HUES6 (cell line): ENCODE results near the gene RUSF1.
"Not testable (repeated sequence)": the region's sequence is repeated elsewhere in the genome, so short reads cannot be mapped to it uniquely, and the experiment has no call there.

ENCODE experiments used
- H3K27ac ChIP-seq: 2 replicates; pipeline ENCODE4 v1.7.0; 2013; ENCODE audit warnings: low read depth, mild to moderate bottlenecking, low read length, inconsistent platforms
- H3K27me3 ChIP-seq: 2 replicates; pipeline ENCODE4 v1.6.1; 2013; ENCODE audit warnings: low read length; ENCODE audit not compliant: control insufficient read depth, insufficient read depth
- H3K36me3 ChIP-seq: 2 replicates; pipeline ENCODE4 v1.6.1; 2013; ENCODE audit warnings: low read length; ENCODE audit not compliant: control insufficient read depth, insufficient read depth
- H3K4me1 ChIP-seq: 2 replicates; pipeline ENCODE4 v1.6.1; 2013; ENCODE audit warnings: low read length; ENCODE audit not compliant: control insufficient read depth, insufficient read depth
- H3K4me3 ChIP-seq: 2 replicates; pipeline ENCODE4 v1.5.1; 2013; ENCODE audit warnings: low read depth, low read length
- H3K9ac ChIP-seq: one replicate; pipeline ENCODE4 v1.6.1; 2013; ENCODE audit warnings: mild to moderate bottlenecking, low read length
- H3K9me3 ChIP-seq: 2 replicates; pipeline ENCODE4 v1.6.1; 2013; ENCODE audit warnings: low read depth, low read length; ENCODE audit not compliant: control insufficient read depth, insufficient read depth

Gene RUSF1

GRCh38 chr16:31458073-31458843 lies 49.9 kb downstream of the RUSF1 start:
- peak overlapping the region; percentile 80 for H3K4me3 ChIP-seq
- H3K27ac ChIP-seq: peak overlapping the region; percentile 99; the same call in 1 of the 2 replicates
- H3K36me3 ChIP-seq: peaks cover 10% of the 10 kb centered on the region
- H3K9me3 ChIP-seq: no peaks in the 10 kb centered on the region
- H3K9ac ChIP-seq: peak overlapping the region; percentile 95
- no peaks in the 10 kb centered on the region for H3K27me3 ChIP-seq
- peaks cover 29% of the 10 kb centered on the region for H3K4me1 ChIP-seq

GRCh38 chr16:31456988-31457360 lies 51.2 kb downstream of the RUSF1 start:
- H3K9me3 ChIP-seq: no peaks in the 10 kb centered on the region
- H3K36me3 ChIP-seq: peaks cover 3% of the 10 kb centered on the region
- no peaks in the 10 kb centered on the region for H3K27me3 ChIP-seq
- H3K27ac ChIP-seq: no peak overlapping the region
- H3K4me1 ChIP-seq: peaks cover 41% of the 10 kb centered on the region
- H3K4me3 ChIP-seq: no peak overlapping the region
- H3K9ac ChIP-seq: no peak overlapping the region

- Histone ChIP-seq H3K27ac (no peak overlapping the region), H3K36me3 (no peaks in the 10 kb centered on the region), H3K9me3 (no peaks in the 10 kb centered on the region), H3K4me3 (no peak overlapping the region), H3K9ac (no peak overlapping the region), H3K27me3 (no peaks in the 10 kb centered on the region), H3K4me1 (peaks cover 46% of the 10 kb centered on the region)
Observed at GRCh38 chr16:31455601-31456314, 52.4 kb downstream of the RUSF1 start.

GRCh38 chr16:31453255-31454204 lies 54.7 kb downstream of the RUSF1 start:
- Histone ChIP-seq H3K9ac (peak overlapping the region; percentile 4), H3K27ac (no peak overlapping the region), H3K4me3 (peak overlapping the region; percentile 1; the same call in 1 of the 2 replicates)

GRCh38 chr16:31452631-31453106 lies 55.5 kb downstream of the RUSF1 start:
- Histone ChIP-seq H3K9ac (no peak overlapping the region), H3K27ac (no peak overlapping the region), H3K36me3 (no peaks in the 10 kb centered on the region), H3K9me3 (no peaks in the 10 kb centered on the region), H3K27me3 (no peaks in the 10 kb centered on the region), H3K4me3 (no peak overlapping the region), H3K4me1 (peaks cover 39% of the 10 kb centered on the region)

More at GRCh38 chr16:31453255-31454204, 54.7 kb downstream of the RUSF1 start:
- Histone ChIP-seq H3K4me1 (peaks cover 46% of the 10 kb centered on the region), H3K36me3 (no peaks in the 10 kb centered on the region), H3K9me3 (no peaks in the 10 kb centered on the region), H3K27me3 (no peaks in the 10 kb centered on the region)

GRCh38 chr16:31451681-31452351 lies 56.4 kb downstream of the RUSF1 start:
- Histone ChIP-seq H3K27ac (no peak overlapping the region), H3K36me3 (no peaks in the 10 kb centered on the region), H3K4me1 (peaks cover 31% of the 10 kb centered on the region), H3K4me3 (no peak overlapping the region), H3K9me3 (no peaks in the 10 kb centered on the region), H3K9ac (no peak overlapping the region), H3K27me3 (no peaks in the 10 kb centered on the region)

- Histone ChIP-seq H3K4me3 (no peak overlapping the region), H3K27me3 (no peaks in the 10 kb centered on the region), H3K9me3 (no peaks in the 10 kb centered on the region), H3K9ac (no peak overlapping the region), H3K27ac (no peak overlapping the region), H3K4me1 (peaks cover 29% of the 10 kb centered on the region), H3K36me3 (no peaks in the 10 kb centered on the region)
Observed at GRCh38 chr16:31451201-31451600, 57.0 kb downstream of the RUSF1 start.

GRCh38 chr16:31445931-31446330 lies 62.3 kb downstream of the RUSF1 start:
- H3K27me3 ChIP-seq, H3K36me3 ChIP-seq, H3K4me3 ChIP-seq: not testable (repeated sequence)

GRCh38 chr16:31441956-31442355 lies 66.2 kb downstream of the RUSF1 start:
- Histone ChIP-seq H3K27me3 (no peaks in the 10 kb centered on the region), H3K4me3 (peak overlapping the region; percentile 70; the same call in 1 of the 2 replicates), H3K36me3 (no peaks in the 10 kb centered on the region), H3K27ac (no peak overlapping the region), H3K9ac (no peak overlapping the region), H3K4me1 (peaks cover 3% of the 10 kb centered on the region; the same call in 1 of the 2 replicates), H3K9me3 (no peaks in the 10 kb centered on the region)

More at GRCh38 chr16:31445931-31446330, 62.3 kb downstream of the RUSF1 start:
- not testable (repeated sequence) for H3K4me1 ChIP-seq, H3K27ac ChIP-seq, H3K9ac ChIP-seq, H3K9me3 ChIP-seq

GRCh38 chr16:31440516-31441184 lies 67.5 kb downstream of the RUSF1 start:
- Histone ChIP-seq H3K36me3 (no peaks in the 10 kb centered on the region), H3K9ac (no peak overlapping the region), H3K27ac (no peak overlapping the region), H3K27me3 (no peaks in the 10 kb centered on the region), H3K4me1 (peaks cover 10% of the 10 kb centered on the region; the same call in 1 of the 2 replicates), H3K9me3 (no peaks in the 10 kb centered on the region), H3K4me3 (no peak overlapping the region)
